ENCODE data around the gene PLLP. TPM values are rescaled to one million over a fixed set of nuclear protein-coding genes. Genes with fewer than 3 reads are reported as not detected.

PLLP gene
- total RNA-seq, 1 donor from 2014 or later: not detected

DNA sequence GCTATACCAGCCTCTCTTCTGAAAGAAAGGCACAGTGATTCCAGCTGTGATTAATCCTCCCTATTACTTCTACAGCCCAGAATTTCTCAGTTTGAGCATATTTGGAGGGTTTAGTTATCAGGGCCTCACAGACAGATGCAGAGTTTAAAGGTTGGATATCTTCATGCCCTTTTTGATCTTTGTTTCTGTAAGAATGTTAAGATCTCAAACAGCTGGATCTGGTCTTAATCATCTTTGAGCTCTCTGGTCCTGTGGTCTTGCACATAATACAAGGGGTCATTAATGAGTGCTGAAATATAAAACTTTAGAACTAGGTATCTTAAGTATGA lies 48.5 kb downstream of the PLLP start:
- Mint-ChIP-seq H3K4me3 (ENCODE audit: unreplicated experiment) (no peak overlapping the region), H3K36me3 (ENCODE audit: unreplicated experiment) (peaks cover 5% of the 10 kb centered on the region), H3K9me3 (ENCODE audit: unreplicated experiment) (no peaks in the 10 kb centered on the region), H3K27ac (ENCODE audit: unreplicated experiment) (no peak overlapping the region), H3K4me1 (ENCODE audit: low read depth, unreplicated experiment) (peaks cover 7% of the 10 kb centered on the region), H3K27me3 (ENCODE audit: unreplicated experiment) (peaks cover 5% of the 10 kb centered on the region)
- DNase-seq: no peak
- TF ChIP-seq CTCF (IDR thresholded peaks at IDR 0.05; ENCODE audit: partially characterized antibody, unreplicated experiment): no peak

- DNase-seq: no peak
- Mint-ChIP-seq H3K27me3 (ENCODE audit: unreplicated experiment) (peaks cover 3% of the 10 kb centered on the region), H3K36me3 (ENCODE audit: unreplicated experiment) (peaks cover 5% of the 10 kb centered on the region), H3K4me1 (ENCODE audit: low read depth, unreplicated experiment) (peaks cover 7% of the 10 kb centered on the region), H3K27ac (ENCODE audit: unreplicated experiment) (no peak overlapping the region), H3K9me3 (ENCODE audit: unreplicated experiment) (no peaks in the 10 kb centered on the region), H3K4me3 (ENCODE audit: unreplicated experiment) (no peak overlapping the region)
- TF ChIP-seq CTCF (IDR thresholded peaks at IDR 0.05; ENCODE audit: partially characterized antibody, unreplicated experiment): no peak
Measured at GRCh38 chr16:57235128-57236021, 49.1 kb downstream of the PLLP start.

GRCh38 chr16:57234707-57235092 lies 49.8 kb downstream of the PLLP start:
- H3K4me1 Mint-ChIP-seq (ENCODE audit: low read depth, unreplicated experiment): peaks cover 7% of the 10 kb centered on the region
- TF ChIP-seq CTCF (IDR thresholded peaks at IDR 0.05; ENCODE audit: partially characterized antibody, unreplicated experiment): no peak
- H3K36me3 Mint-ChIP-seq (ENCODE audit: unreplicated experiment): peaks cover 5% of the 10 kb centered on the region
- H3K9me3 Mint-ChIP-seq (ENCODE audit: unreplicated experiment): no peaks in the 10 kb centered on the region
- peaks cover 3% of the 10 kb centered on the region for H3K27me3 Mint-ChIP-seq (ENCODE audit: unreplicated experiment)
- no peak for DNase-seq
- no peak overlapping the region for H3K4me3 Mint-ChIP-seq (ENCODE audit: unreplicated experiment)
- no peak overlapping the region for H3K27ac Mint-ChIP-seq (ENCODE audit: unreplicated experiment)

DNA sequence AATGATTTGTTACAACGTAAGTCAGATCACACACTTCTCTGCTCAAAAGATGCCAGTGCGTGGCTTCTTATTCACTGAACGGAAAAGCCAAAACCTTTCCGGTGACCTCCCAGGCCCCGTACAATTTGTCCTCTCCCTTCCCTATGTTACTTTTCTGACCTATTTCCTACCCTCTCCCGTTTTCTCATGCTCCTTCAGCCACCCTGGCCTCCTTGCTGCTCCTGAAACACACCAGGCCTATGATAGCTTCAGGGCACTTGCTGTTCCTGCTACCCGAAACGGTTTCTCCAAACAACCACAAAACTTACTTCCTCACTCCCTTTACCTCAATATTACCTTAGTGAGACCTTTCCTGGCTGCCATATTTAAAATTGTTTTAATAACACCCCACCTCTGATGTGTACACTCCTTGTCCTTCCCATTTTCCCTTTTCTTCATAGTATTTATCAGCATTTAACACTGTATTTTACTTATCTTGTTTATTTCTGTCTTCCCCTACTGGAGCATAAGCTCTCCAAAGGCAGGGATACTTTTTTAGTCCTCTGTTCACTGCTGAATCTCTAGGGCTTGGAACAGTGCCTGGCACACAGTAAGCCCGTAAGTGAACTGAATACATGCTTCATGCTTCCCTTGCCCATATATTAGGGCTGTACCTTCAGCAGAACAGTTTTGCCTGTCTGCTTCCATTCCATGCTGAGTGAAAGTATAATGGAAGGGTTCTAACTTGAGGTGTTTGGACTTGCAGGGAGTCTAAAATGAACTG lies 50.3 kb downstream of the PLLP start:
- no peak for TF ChIP-seq CTCF (IDR thresholded peaks at IDR 0.05; ENCODE audit: partially characterized antibody, unreplicated experiment)
- Mint-ChIP-seq H3K27me3 (ENCODE audit: unreplicated experiment) (peaks cover 3% of the 10 kb centered on the region), H3K4me1 (ENCODE audit: low read depth, unreplicated experiment) (peaks cover 7% of the 10 kb centered on the region), H3K4me3 (ENCODE audit: unreplicated experiment) (no peak overlapping the region), H3K27ac (ENCODE audit: unreplicated experiment) (no peak overlapping the region), H3K9me3 (ENCODE audit: unreplicated experiment) (no peaks in the 10 kb centered on the region), H3K36me3 (ENCODE audit: unreplicated experiment) (peaks cover 5% of the 10 kb centered on the region)
- no peak for DNase-seq
